ENCODE results near the gene KBTBD4. TPM values are rescaled to one million over a fixed set of nuclear protein-coding genes. Genes with fewer than 3 reads are reported as not detected.

KBTBD4 gene
- total RNA-seq: 10 to 100 TPM; 19.1 to 23.6 (median 21.6) TPM
- 25.0 TPM for total RNA-seq (2013)
- total RNA-seq: 26.5 to 73.3 (median 44.7) reads per million in 29 experiments

DNA sequence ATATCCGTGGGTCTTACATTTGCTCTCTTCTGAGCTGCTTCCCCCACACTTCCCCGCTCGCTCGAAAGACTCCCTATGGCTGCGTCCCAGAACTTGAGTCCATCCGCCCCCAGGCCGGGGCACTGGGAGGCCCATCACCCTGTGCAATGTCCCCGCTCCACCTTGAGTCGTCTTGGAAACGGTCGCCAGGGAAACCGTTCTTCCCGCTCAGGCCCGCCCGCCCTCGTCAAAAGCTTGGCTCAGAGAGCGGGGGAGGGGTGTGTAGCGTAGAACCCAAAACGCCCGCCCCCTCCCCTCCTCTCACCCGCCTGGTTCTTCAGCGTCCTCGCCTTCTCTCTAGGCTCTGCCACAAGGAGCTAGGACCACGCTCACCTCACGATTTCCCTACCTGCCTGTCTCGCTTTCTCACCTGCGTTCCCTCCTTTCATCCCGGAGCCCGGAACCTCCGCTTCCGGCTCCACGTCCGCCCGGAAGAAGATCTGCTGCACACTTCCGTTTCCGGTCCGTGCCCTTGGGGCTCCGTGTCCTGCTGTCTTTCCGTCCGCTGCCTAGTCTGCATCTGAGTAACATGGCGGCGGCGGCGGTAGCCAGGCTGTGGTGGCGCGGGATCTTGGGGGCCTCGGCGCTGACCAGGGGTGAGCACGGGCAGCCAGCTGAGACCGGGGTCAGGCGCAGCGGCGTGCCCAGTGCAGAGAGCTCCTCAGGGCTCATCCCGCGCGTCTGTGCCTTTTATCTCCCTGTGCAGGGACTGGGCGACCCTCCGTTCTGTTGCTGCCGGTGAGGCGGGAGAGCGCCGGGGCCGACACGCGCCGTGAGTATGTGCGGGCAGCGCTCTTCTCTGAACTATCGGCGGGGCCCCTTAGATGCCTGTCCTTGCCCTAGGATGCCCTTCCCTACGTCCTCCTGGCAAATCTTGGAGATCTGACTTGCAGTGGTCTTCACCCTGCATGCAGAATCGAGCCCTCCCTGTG is at the start of gene KBTBD4, which contains the start of gene NDUFS3:
Gene KBTBD4 (minus strand): TSS at position 447 of the 971 bp plus-strand sequence. CDS start 19 bp downstream, at position 428.
Gene NDUFS3 (plus strand): TSS at position 551 of the 971 bp plus-strand sequence. CDS start 18 bp downstream, at position 569.
- Histone ChIP-seq H3K27me3 (replicated peaks in 1 of 2; ENCODE audit: control insufficient read depth in 2 of 2, extremely low read depth in 1 of 2, insufficient read depth in 2 of 2, low read length in 1 of 2) (no peaks in the 10 kb centered on the region), H3K4me3 (ENCODE audit: control insufficient read depth in 1 of 2, extremely low read depth in 1 of 2, low read length in 1 of 2) (peak within 1 kb of the TSS; percentile 78 to 84), H3K4me1 (ENCODE audit: control insufficient read depth in 1 of 2, extremely low read depth in 1 of 2, insufficient read depth in 2 of 2, low read length in 2 of 2) (peaks cover 20 to 36% of the 10 kb centered on the region in 2 experiments), H3K9me3 (no peaks in the 10 kb centered on the region), H3K36me3 (ENCODE audit: control insufficient read depth in 2 of 2, extremely low read depth in 1 of 2, insufficient read depth in 1 of 2, low read length in 1 of 2) (peaks cover 11 to 47% of the 10 kb centered on the region in 2 donors), H3K27ac (ENCODE audit: low read length) (peak within 1 kb of the TSS; percentile 77)
- under 1% methylated on average over 59 of the region's 72 CpGs for whole genome bisulfite sequencing (ENCODE audit: insufficient coverage)
- CTCF ChIA-PET: interaction anchor here in 1 of 2 donors (0.6 to 2.5 kb wide), 5 partner anchors 12 to 94 kb away, joined by 3 to 11 read pairs (median 4); no protein-coding TSS in a partner anchor
- no peaks in the 10 kb centered on the region for H3K27me3 Mint-ChIP-seq
- no peaks in the 10 kb centered on the region for H3K9me3 Mint-ChIP-seq
- POLR2A ChIA-PET: interaction anchor here (0.5 to 1.0 kb wide), 12 partner anchors 10 to 310 kb away, joined by 3 to 10 read pairs (median 5); partner anchors contain the start of gene PTPMT1 (in 1 of the 2)
- peaks cover 38 to 45% (median 44%) of the 10 kb centered on the region in 3 donors for H3K4me1 Mint-ChIP-seq
- DNase-seq (peak; percentile 70 to 95 (median 83)), ATAC-seq (replicated peaks in 1 of 4) (peak; percentile 92 to 95 (median 94))
- H3K36me3 Mint-ChIP-seq: peaks cover 32% of the 10 kb centered on the region
- peak within 1 kb of the TSS; percentile 87 to 100 (median 100) for H3K4me3 Mint-ChIP-seq
- peak within 1 kb of the TSS; percentile 95 to 100 for H3K27ac Mint-ChIP-seq

DNA sequence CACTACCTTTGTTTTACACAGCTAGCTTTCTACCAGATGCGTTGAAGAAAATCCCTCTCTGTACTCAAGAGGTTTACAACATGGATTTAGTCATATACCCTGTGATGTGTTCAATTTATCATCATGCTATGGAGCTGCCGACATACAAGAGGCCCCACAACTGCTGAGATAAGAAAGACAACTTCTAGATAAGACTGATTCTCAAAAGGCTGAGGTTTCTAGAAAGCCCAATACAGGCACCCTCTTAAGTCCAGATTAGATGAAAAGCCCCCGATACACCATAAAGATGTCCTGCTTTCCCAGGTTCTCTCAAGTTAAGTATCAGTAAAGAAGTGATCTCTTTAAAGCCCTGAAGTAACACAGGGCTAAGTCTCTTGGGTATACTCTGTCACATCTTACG is 49.3 kb upstream of the KBTBD4 start:
- Histone ChIP-seq H3K27me3 (replicated peaks in 1 of 2; ENCODE audit: control insufficient read depth in 2 of 2, extremely low read depth in 1 of 2, insufficient read depth in 2 of 2, low read length in 1 of 2) (no peaks in the 10 kb centered on the region), H3K9me3 (no peaks in the 10 kb centered on the region), H3K4me1 (ENCODE audit: control insufficient read depth in 1 of 2, extremely low read depth in 1 of 2, insufficient read depth in 2 of 2, low read length in 2 of 2) (no peaks in the 10 kb centered on the region), H3K4me3 (ENCODE audit: control insufficient read depth in 1 of 2, extremely low read depth in 1 of 2, low read length in 1 of 2) (no peak overlapping the region), H3K36me3 (ENCODE audit: control insufficient read depth in 2 of 2, extremely low read depth in 1 of 2, insufficient read depth in 1 of 2, low read length in 1 of 2) (peaks cover 2 to 63% of the 10 kb centered on the region in 2 donors), H3K27ac (ENCODE audit: low read length) (no peak overlapping the region)
- DNase-seq: no peak
- no CpG with 5 or more reads among the region's 4 CpGs for WGBS (ENCODE audit: insufficient coverage)
- no peak for ATAC-seq (replicated peaks in 1 of 4)
- Mint-ChIP-seq H3K9me3 (no peaks in the 10 kb centered on the region), H3K27me3 (no peaks in the 10 kb centered on the region), H3K27ac (no peak overlapping the region), H3K36me3 (peaks cover 50% of the 10 kb centered on the region), H3K4me3 (no peak overlapping the region), H3K4me1 (no peaks in the 10 kb centered on the region)
- CTCF ChIA-PET: interaction anchor here in 1 of 2 donors (0.5 kb wide), 1 partner anchor 80 kb away, joined by 4 read pairs; no protein-coding TSS in a partner anchor
- POLR2A ChIA-PET: no interaction called here

DNA sequence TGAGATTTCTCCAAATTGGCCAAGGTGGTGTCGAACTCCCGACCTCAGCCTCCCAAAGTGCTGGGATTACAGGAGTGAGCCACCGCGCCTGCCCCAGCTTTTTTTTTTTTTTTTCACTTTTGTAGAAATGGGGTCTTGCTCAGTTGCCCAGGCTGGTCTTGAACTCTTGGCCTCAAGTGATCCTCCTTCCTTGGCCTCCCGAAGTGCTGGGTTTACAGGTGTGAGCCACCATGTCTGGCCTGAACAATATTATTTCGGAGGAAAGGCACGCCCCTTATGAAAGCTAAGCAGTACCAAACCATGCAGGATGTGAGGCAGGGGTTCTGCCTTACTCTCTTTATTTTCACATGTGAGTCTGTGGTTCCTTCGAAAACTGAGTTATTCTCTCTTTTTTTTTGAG is 47.5 kb upstream of the KBTBD4 start:
- Histone ChIP-seq H3K4me1 (ENCODE audit: control insufficient read depth in 1 of 2, extremely low read depth in 1 of 2, insufficient read depth in 2 of 2, low read length in 2 of 2) (no peaks in the 10 kb centered on the region), H3K9me3 (no peaks in the 10 kb centered on the region), H3K36me3 (ENCODE audit: control insufficient read depth in 2 of 2, extremely low read depth in 1 of 2, insufficient read depth in 1 of 2, low read length in 1 of 2) (peaks cover 2 to 72% of the 10 kb centered on the region in 2 donors), H3K4me3 (ENCODE audit: control insufficient read depth in 1 of 2, extremely low read depth in 1 of 2, low read length in 1 of 2) (no peak overlapping the region), H3K27me3 (replicated peaks in 1 of 2; ENCODE audit: control insufficient read depth in 2 of 2, extremely low read depth in 1 of 2, insufficient read depth in 2 of 2, low read length in 1 of 2) (no peaks in the 10 kb centered on the region), H3K27ac (ENCODE audit: low read length) (no peak overlapping the region)
- DNase-seq: no peak
- Mint-ChIP-seq H3K27ac (no peak overlapping the region), H3K9me3 (no peaks in the 10 kb centered on the region), H3K4me3 (no peak overlapping the region), H3K36me3 (peaks cover 48% of the 10 kb centered on the region), H3K27me3 (no peaks in the 10 kb centered on the region), H3K4me1 (no peaks in the 10 kb centered on the region)
- ATAC-seq (replicated peaks in 1 of 4): no peak
- POLR2A ChIA-PET: interaction anchor here in 1 of 2 donors (0.6 kb wide), 1 partner anchor 8 kb away, joined by 3 read pairs; no protein-coding TSS in a partner anchor
- CTCF ChIA-PET: interaction anchor here in 1 of 2 donors (0.6 kb wide), 1 partner anchor 249 kb away, joined by 3 read pairs; no protein-coding TSS in a partner anchor
- 100% methylated on average over 6 of the region's 8 CpGs for WGBS (ENCODE audit: insufficient coverage)

DNA sequence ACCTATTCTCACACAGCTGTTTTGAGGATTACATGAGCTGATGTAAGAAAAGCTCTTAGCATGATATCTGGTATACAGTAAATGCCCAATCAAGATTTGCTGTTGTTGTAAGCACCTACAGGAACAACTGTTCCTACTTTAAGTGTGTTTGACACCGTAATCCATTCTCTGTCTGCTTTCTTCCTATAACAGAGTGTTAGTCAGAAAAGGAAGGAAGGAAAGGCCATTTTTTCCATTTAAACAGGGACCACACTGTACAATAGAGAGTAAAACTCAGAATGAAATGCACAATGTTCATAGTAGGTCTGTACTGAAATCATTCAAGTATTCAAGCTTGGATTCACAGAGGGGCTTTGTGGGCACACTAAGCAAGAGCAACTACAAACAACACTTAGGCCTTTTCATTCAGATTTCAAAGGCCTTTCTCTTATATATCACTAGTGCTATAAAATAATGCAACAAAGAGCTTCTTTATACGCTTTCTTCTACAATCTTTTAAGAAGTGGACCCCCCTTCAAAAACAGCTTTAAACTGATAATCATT is 42.1 kb upstream of the KBTBD4 start:
- peaks cover 5 to 47% of the 10 kb centered on the region in 2 donors for H3K36me3 ChIP-seq (ENCODE audit: control insufficient read depth in 2 of 2, extremely low read depth in 1 of 2, insufficient read depth in 1 of 2, low read length in 1 of 2)
- H3K27ac Mint-ChIP-seq: no peak overlapping the region
- CTCF ChIA-PET: interaction anchor here in 1 of 2 donors (0.5 kb wide), 2 partner anchors 82 to 92 kb away, joined by 3 read pairs; no protein-coding TSS in a partner anchor

DNA sequence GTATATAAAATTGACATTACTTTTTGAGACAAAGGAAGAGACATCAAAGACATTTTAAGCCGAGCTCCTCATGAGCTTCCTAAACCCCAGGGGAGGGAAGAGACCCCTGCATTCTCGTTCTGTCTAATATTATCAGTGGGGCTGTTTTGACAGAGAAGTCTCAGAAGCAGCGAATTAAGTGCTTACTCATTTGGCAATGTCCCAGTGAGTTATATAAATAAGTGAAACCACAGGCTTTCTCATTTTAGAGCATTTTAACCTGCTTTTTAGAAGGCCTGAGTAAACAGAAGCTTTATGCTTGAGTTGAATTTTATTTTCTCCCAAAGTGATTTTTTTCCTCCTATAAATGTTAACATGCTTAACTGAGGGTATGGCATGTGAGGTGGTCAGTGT is 38.6 kb upstream of the KBTBD4 start:
- H3K27me3 Mint-ChIP-seq: no peaks in the 10 kb centered on the region
- H3K4me3 Mint-ChIP-seq: no peak overlapping the region
- Histone ChIP-seq H3K27ac (ENCODE audit: low read length) (no peak overlapping the region), H3K36me3 (ENCODE audit: control insufficient read depth in 2 of 2, extremely low read depth in 1 of 2, insufficient read depth in 1 of 2, low read length in 1 of 2) (peaks cover 5 to 27% of the 10 kb centered on the region in 2 donors), H3K4me3 (ENCODE audit: control insufficient read depth in 1 of 2, extremely low read depth in 1 of 2, low read length in 1 of 2) (no peak overlapping the region), H3K4me1 (ENCODE audit: control insufficient read depth in 1 of 2, extremely low read depth in 1 of 2, insufficient read depth in 2 of 2, low read length in 2 of 2) (no peaks in the 10 kb centered on the region), H3K27me3 (replicated peaks in 1 of 2; ENCODE audit: control insufficient read depth in 2 of 2, extremely low read depth in 1 of 2, insufficient read depth in 2 of 2, low read length in 1 of 2) (no peaks in the 10 kb centered on the region), H3K9me3 (no peaks in the 10 kb centered on the region)
- no peaks in the 10 kb centered on the region for H3K4me1 Mint-ChIP-seq
- WGBS (ENCODE audit: insufficient coverage): no CpG with 5 or more reads among the region's 3 CpGs
- H3K27ac Mint-ChIP-seq: no peak overlapping the region
- CTCF ChIA-PET: no interaction called here
- no peaks in the 10 kb centered on the region for H3K9me3 Mint-ChIP-seq
- POLR2A ChIA-PET: no interaction called here
- H3K36me3 Mint-ChIP-seq: peaks cover 19% of the 10 kb centered on the region
- ATAC-seq (replicated peaks in 1 of 4) (no peak), DNase-seq (no peak)

More for the DNA sequence above, 42.1 kb upstream of the KBTBD4 start:
- Histone ChIP-seq H3K27me3 (replicated peaks in 1 of 2; ENCODE audit: control insufficient read depth in 2 of 2, extremely low read depth in 1 of 2, insufficient read depth in 2 of 2, low read length in 1 of 2) (no peaks in the 10 kb centered on the region), H3K9me3 (no peaks in the 10 kb centered on the region), H3K4me3 (ENCODE audit: control insufficient read depth in 1 of 2, extremely low read depth in 1 of 2, low read length in 1 of 2) (no peak overlapping the region), H3K27ac (ENCODE audit: low read length) (no peak overlapping the region), H3K4me1 (ENCODE audit: control insufficient read depth in 1 of 2, extremely low read depth in 1 of 2, insufficient read depth in 2 of 2, low read length in 2 of 2) (no peaks in the 10 kb centered on the region)
- Mint-ChIP-seq H3K36me3 (peaks cover 35% of the 10 kb centered on the region), H3K4me3 (no peak overlapping the region), H3K27me3 (no peaks in the 10 kb centered on the region), H3K9me3 (no peaks in the 10 kb centered on the region), H3K4me1 (no peaks in the 10 kb centered on the region)
- POLR2A ChIA-PET: interaction anchor here (0.5 to 1.1 kb wide), 3 partner anchors 8 to 358 kb away, joined by 3 to 4 read pairs (median 4); no protein-coding TSS in a partner anchor
- ATAC-seq (replicated peaks in 1 of 4) (no peak), DNase-seq (no peak)
- no CpG with 5 or more reads among the region's 2 CpGs for WGBS (ENCODE audit: insufficient coverage)
